Colonic mucosa (tissue), 4 donors: ENCODE measurements around the gene THSD7B. TPM values are rescaled to one million over a fixed set of nuclear protein-coding genes. Genes with fewer than 3 reads are reported as not detected.

Experiments
- DNase-seq: peaks from one replicate; pipeline ENCODE4 v3.0.0-alpha.2; 2020
- H3K27ac ChIP-seq: fragments of 200-600 bp; one replicate; pipeline ENCODE4 v1.8.0; 2021
- H3K27me3 ChIP-seq: fragments of 200-600 bp; one replicate; pipeline ENCODE4 v1.8.0; 2021
- H3K36me3 ChIP-seq: fragments of 200-600 bp; one replicate; pipeline ENCODE4 v1.8.0; 2021
- H3K4me1 ChIP-seq: fragments of 200-600 bp; one replicate; pipeline ENCODE4 v1.8.0; 2021; ENCODE audit warnings: mild to moderate bottlenecking
- H3K4me3 ChIP-seq: fragments of 200-600 bp; one replicate; pipeline ENCODE4 v1.8.0; 2021
- H3K9ac ChIP-seq, 2 donors: one replicate each; pipeline ENCODE4 v1.7.0; 2013; ENCODE audit warnings: control low read depth in 2 of 2, low read depth in 2 of 2, low read length in 2 of 2
- H3K9me3 ChIP-seq: fragments of 200-600 bp; one replicate; pipeline ENCODE4 v1.8.0; 2021
- CTCF ChIP-seq: fragments of 200-600 bp; IDR thresholded peaks from one replicate; pipeline ENCODE4 v1.8.0; 2022; ENCODE audit warnings: antibody characterized with exemption, mild to moderate bottlenecking
- intact Hi-C: fragments of 100-400 bp; cut with DNase I; formaldehyde crosslinking; loops from one replicate; pipeline ENCODE4 v1.14.1; 2022
- total RNA-seq, 2 donors: library from RNA; stranded (reverse); fragmentation: NEBNext Ultra II Directional in 1 of 2; extraction: Animal tissue kit (Norgen Biotek cat#: 25700) in 1 of 2; gene quantifications; one replicate each; pipeline ENCODE4 v1.2.1, GENCODE V29; 2021
- donor health status: healthy.
- donor health status: DM: no; HTN: no; CAD: no.
- donor health status: DM: no; HTN: no; CAD: no.

THSD7B gene
- total RNA-seq, 2 donors from 2014 or later = 0.05 to 0.29 TPM

- H3K9me3 ChIP-seq = no peaks in the 10 kb centered on the region
- no peaks in the 10 kb centered on the region for H3K4me1 ChIP-seq
- H3K9ac ChIP-seq = no peak overlapping the region
- no peaks in the 10 kb centered on the region for H3K27me3 ChIP-seq
- intact Hi-C loops = no loop called here
- TF ChIP-seq CTCF = no peak
- no peak overlapping the region for H3K4me3 ChIP-seq
- H3K36me3 ChIP-seq = no peaks in the 10 kb centered on the region
- H3K27ac ChIP-seq = no peak overlapping the region
- DNase-seq = no peak
Observed at GRCh38 chr2:137252934-137253333, 487.6 kb downstream of the THSD7B start.

GRCh38 chr2:137254052-137254451, 488.7 kb downstream of the THSD7B start:
- TF ChIP-seq CTCF = no peak
- Histone ChIP-seq H3K9me3 (no peaks in the 10 kb centered on the region), H3K4me1 (no peaks in the 10 kb centered on the region), H3K36me3 (no peaks in the 10 kb centered on the region), H3K27ac (no peak overlapping the region), H3K27me3 (no peaks in the 10 kb centered on the region), H3K4me3 (no peak overlapping the region), H3K9ac (no peak overlapping the region)
- DNase-seq = no peak
- intact Hi-C loops = no loop called here

- intact Hi-C loops = no loop called here
- Histone ChIP-seq H3K4me1 (no peaks in the 10 kb centered on the region), H3K9ac (no peak overlapping the region), H3K27ac (no peak overlapping the region), H3K9me3 (no peaks in the 10 kb centered on the region), H3K4me3 (no peak overlapping the region), H3K36me3 (no peaks in the 10 kb centered on the region), H3K27me3 (no peaks in the 10 kb centered on the region)
- no peak for TF ChIP-seq CTCF
- no peak for DNase-seq
Observed at GRCh38 chr2:137255345-137255744, 490.0 kb downstream of the THSD7B start.

- no peak overlapping the region for H3K27ac ChIP-seq
- no peaks in the 10 kb centered on the region for H3K4me1 ChIP-seq
- no peaks in the 10 kb centered on the region for H3K27me3 ChIP-seq
- no peak overlapping the region for H3K4me3 ChIP-seq
- no peak overlapping the region for H3K9ac ChIP-seq
- no peak for DNase-seq
- TF ChIP-seq CTCF = no peak
- H3K36me3 ChIP-seq = no peaks in the 10 kb centered on the region
- intact Hi-C loops = no loop called here
- H3K9me3 ChIP-seq = no peaks in the 10 kb centered on the region
Observed at GRCh38 chr2:137255990-137256389, 490.6 kb downstream of the THSD7B start.

GRCh38 chr2:137261881-137262585, 496.7 kb downstream of the THSD7B start:
- no peak overlapping the region for H3K4me3 ChIP-seq
- no peaks in the 10 kb centered on the region for H3K36me3 ChIP-seq
- no peak overlapping the region for H3K9ac ChIP-seq
- H3K27me3 ChIP-seq = no peaks in the 10 kb centered on the region
- no peak for TF ChIP-seq CTCF
- no peaks in the 10 kb centered on the region for H3K4me1 ChIP-seq
- H3K9me3 ChIP-seq = no peaks in the 10 kb centered on the region
- H3K27ac ChIP-seq = no peak overlapping the region
- intact Hi-C loops = no loop called here
- no peak for DNase-seq
